GM19467 (cell line): ENCODE data around the gene SUPT7L.
A peak's percentile ranks its signal among the peaks of the same experiment; 100 is the strongest.

Experiments
- ATAC-seq: cut with Tn5 transposase; IDR thresholded peaks from one replicate; pipeline ENCODE4 v1.9.1; 2021; ENCODE audit warnings: mild to moderate bottlenecking, moderate library complexity; ENCODE audit not compliant: unreplicated experiment

SUPT7L gene, protein sequence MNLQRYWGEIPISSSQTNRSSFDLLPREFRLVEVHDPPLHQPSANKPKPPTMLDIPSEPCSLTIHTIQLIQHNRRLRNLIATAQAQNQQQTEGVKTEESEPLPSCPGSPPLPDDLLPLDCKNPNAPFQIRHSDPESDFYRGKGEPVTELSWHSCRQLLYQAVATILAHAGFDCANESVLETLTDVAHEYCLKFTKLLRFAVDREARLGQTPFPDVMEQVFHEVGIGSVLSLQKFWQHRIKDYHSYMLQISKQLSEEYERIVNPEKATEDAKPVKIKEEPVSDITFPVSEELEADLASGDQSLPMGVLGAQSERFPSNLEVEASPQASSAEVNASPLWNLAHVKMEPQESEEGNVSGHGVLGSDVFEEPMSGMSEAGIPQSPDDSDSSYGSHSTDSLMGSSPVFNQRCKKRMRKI

GRCh38 chr2:27663285-27664153 lies at the start of gene SUPT7L, which contains the start of gene SLC4A1AP:
SUPT7L (minus strand) TSS chr2:27663614; CDS start chr2:27662192, 1,422 bp downstream.
SLC4A1AP (plus strand) TSS chr2:27663889; CDS start chr2:27663915, 26 bp downstream.
- ATAC-seq, result peak; percentile 58

DNA sequence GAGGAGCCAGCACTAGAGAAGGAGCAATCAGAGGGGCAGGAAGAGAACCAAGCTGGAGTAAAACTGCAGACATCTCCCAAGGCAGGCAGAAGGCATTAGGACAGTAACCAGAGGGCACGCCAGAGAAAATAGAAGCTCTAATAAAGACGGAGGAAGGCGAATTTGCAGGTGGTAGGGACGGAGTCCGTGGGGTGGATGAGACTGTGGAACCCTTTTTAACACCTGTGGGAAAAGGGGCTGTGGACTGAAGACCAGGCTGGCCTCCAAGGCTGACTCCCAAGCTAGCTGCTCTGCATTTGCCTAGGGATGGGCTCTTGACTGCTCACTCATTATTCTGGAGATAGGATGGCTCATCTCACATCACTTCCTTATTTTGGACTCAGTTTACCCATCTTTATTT lies 49.8 kb upstream of the SUPT7L start:
- ATAC-seq, result no peak

GRCh38 chr2:27712522-27712921 lies 49.1 kb upstream of the SUPT7L start:
- ATAC-seq, result no peak

DNA sequence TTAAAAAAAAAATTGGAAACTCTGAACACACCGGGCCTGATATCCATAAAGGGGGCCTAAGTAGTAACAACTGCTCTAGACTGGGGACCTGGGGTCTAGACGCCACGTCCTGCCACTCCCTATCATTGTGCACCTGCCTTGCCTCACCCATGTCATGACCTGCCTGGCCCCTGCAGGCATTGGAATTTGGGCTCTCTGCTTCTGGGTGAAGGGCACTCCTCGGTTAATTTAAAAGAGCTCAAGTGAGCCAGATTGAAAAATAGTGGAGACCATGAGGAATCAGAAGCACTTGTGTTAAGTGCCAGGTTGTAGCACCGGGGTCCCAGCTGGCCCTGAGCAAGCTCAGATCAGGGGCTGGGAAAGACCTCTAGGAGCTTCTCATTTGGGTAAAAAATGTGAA lies 48.4 kb upstream of the SUPT7L start:
- no peak for ATAC-seq

GRCh38 chr2:27710640-27711430 lies 47.4 kb upstream of the SUPT7L start:
- ATAC-seq, result no peak

- no peak for ATAC-seq
These were observed 46.7 kb upstream of the SUPT7L start for GRCh38 chr2:27709960-27710575.

GRCh38 chr2:27709326-27709725 lies 45.9 kb upstream of the SUPT7L start:
- ATAC-seq, result no peak

DNA sequence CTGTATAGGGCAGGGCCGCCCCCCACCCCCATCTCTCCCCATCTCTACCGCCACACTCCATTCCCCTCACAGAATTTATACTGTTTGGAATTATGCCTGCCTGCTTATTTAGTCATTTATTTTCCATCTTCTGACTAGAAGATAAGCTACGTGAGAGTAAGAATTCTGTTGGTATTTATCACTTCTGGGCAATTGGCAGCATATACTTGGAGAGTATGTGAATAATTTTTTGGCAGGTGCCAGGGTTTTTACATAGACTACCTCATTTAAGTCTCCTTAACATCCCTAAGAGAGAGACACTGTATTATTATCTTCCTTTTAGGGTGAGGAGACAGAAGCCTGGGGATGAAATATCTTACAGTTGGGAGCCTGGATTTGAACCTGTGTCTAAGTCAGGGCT lies 45.3 kb upstream of the SUPT7L start:
- ATAC-seq, result no peak

- no peak for ATAC-seq
These were observed 44.8 kb upstream of the SUPT7L start for GRCh38 chr2:27708257-27708654.

- no peak for ATAC-seq
These were observed 44.2 kb upstream of the SUPT7L start for GRCh38 chr2:27707462-27708256.

GRCh38 chr2:27705851-27706622 lies 42.6 kb upstream of the SUPT7L start:
- no peak for ATAC-seq

DNA sequence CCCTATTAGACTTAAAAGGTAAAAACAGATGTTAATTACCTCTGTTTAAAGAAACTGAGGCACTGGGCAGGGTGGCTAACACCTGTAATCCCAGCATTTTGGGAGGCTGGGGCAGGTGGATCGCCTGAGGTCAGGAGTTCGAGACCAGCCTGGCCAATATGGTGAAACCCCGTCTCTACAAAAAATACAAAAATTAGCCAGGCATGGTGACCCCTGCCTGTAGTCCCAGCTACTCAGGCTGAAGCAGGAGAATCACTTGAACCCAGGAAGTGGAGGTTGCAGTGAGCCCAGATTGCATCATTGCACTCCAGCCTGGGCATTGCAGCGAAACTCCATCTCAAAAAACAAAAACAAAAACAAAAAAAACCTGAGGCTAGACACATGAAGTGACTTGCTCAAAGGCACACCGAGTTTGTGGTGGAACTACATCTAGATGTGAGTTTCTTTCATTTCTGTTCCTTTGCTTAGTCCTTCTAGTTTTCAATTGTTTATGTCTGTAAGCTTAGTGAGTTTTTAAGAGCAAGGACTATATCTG lies 41.0 kb upstream of the SUPT7L start:
- ATAC-seq, result no peak

DNA sequence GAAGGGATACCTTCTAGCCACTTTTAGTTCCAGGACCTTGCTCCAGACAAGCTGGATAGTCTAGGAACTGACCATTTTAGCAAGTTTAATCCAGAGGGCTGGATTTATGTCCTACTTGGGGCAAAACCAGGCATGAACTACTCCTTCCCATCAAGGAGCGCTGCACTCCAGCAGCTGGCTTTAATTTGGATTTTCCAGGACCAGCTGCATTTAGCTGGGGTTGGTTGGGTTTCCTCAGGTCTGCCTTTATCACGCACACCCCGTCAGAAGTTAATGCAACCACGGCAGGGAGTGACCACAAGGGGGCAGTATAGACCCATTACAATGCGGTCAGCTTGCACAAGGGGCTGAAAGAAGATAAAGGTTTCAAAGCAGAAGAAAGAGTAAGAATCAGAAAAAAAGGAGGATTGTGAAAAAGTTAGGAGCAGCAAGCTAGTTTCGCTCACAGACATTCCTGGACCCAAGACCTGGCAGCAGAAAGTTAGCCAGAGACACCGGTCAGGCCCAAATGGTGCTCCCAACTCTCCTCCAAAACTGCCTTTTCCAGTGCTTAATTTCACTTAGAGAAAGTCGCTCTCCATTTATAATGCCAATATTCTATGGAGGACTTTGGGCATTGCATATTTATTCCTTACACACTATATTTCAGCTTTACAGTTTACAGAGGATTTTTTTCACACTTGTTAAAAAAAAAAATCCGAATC lies 40.4 kb upstream of the SUPT7L start:
- ATAC-seq, result no peak

GRCh38 chr2:27702302-27702701 lies 38.9 kb upstream of the SUPT7L start:
- ATAC-seq, result no peak

DNA sequence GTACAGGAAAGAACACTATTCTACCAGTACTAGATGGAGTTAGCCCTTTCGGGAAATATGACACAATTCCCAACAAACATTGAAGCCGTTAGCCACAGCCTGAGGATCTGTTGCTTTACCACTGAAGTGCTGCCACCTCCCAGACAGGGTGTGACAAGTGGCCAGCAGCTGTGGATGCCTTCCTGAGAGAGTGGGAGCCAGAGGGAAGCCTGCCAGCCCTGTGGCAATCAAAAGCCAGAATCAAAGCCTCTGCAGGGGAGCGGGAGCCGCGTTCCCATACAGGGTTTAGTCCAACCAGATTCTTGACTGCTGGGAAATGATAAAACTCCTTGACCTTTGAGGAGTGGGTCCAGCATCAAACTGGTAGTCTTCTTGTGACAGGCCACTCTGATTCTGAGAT lies 38.3 kb upstream of the SUPT7L start:
- no peak for ATAC-seq

- ATAC-seq, result no peak
These were observed 34.2 kb upstream of the SUPT7L start for GRCh38 chr2:27697660-27698059.

GRCh38 chr2:27690052-27690451 lies 26.6 kb upstream of the SUPT7L start:
- no peak for ATAC-seq

- ATAC-seq, result no peak
These were observed 26.0 kb upstream of the SUPT7L start for GRCh38 chr2:27689424-27689823.
